HepG2 (cell line): ENCODE results near the gene VARS1. TPM values are rescaled to one million over a fixed set of nuclear protein-coding genes. Genes with fewer than 3 reads are reported as not detected.

Source experiments
- DMAP1 ChIP-seq: IDR thresholded peaks from 2 replicates; pipeline ENCODE4 v1.6.1; 2016
- ESRRA ChIP-seq: sonication (generic); formaldehyde crosslinking; IDR thresholded peaks from 2 replicates; pipeline ENCODE4 v1.5.1; 2020; ENCODE audit warnings: mild to moderate bottlenecking, low read depth, missing genetic modification reagents
- ETV5 ChIP-seq: IDR thresholded peaks from 2 replicates; pipeline ENCODE4 v1.6.1; 2018; ENCODE audit warnings: missing biosample characterization, missing genetic modification reagents, inconsistent platforms, borderline replicate concordance
- HMGA1 ChIP-seq: sonication (generic); formaldehyde crosslinking; conservative IDR thresholded peaks from 2 replicates; pipeline ENCODE4 v1.4.0; 2020; ENCODE audit warnings: missing genetic modification reagents
- HNF4A ChIP-seq: sonication (generic); formaldehyde crosslinking; IDR thresholded peaks from 2 replicates; pipeline ENCODE4 v1.4.0; 2020; ENCODE audit warnings: missing genetic modification reagents
- HOXA9 ChIP-seq: sonication (generic); formaldehyde crosslinking; IDR thresholded peaks from 2 replicates; pipeline ENCODE4 v1.8.1; 2022; ENCODE audit warnings: missing genetic modification reagents, mild to moderate bottlenecking, moderate library complexity, borderline replicate concordance
- MXD4 ChIP-seq: IDR thresholded peaks from 2 replicates; pipeline ENCODE4 v1.6.1; 2016; ENCODE audit warnings: mild to moderate bottlenecking, missing biosample characterization, missing genetic modification reagents
- RAD51 ChIP-seq: fragments of 450-650 bp; IDR thresholded peaks from 2 replicates; pipeline ENCODE4 v1.6.1; 2016; ENCODE audit warnings: borderline replicate concordance
- SMAD9 ChIP-seq: sonication (generic); formaldehyde crosslinking; IDR thresholded peaks from 2 replicates; pipeline ENCODE4 v1.5.1; 2020; ENCODE audit warnings: mild to moderate bottlenecking, missing genetic modification reagents
- SRSF9 ChIP-seq: fragments of 200-400 bp; formaldehyde crosslinking; IDR thresholded peaks from 2 replicates; pipeline ENCODE4 v1.6.1; 2018; ENCODE audit warnings: borderline replicate concordance, mild to moderate bottlenecking, low read depth, low read length; ENCODE audit not compliant: insufficient read depth, poor library complexity, severe bottlenecking
- TCF7 ChIP-seq: sonication (generic); IDR thresholded peaks from 2 replicates; pipeline ENCODE4 v1.6.1; 2016; ENCODE audit warnings: antibody characterized with exemption, low read depth
- TSC22D2 ChIP-seq: sonication (generic); formaldehyde crosslinking; IDR thresholded peaks from 2 replicates; pipeline ENCODE4 v1.5.1; 2020; ENCODE audit warnings: missing genetic modification reagents, mild to moderate bottlenecking, borderline replicate concordance
- ZFP36L1 ChIP-seq: sonication (generic); formaldehyde crosslinking; IDR thresholded peaks from 2 replicates; pipeline ENCODE4 v1.8.0; 2022; ENCODE audit warnings: mild to moderate bottlenecking, missing genetic modification reagents, moderate library complexity
- ZFP90 ChIP-seq: sonication (generic); formaldehyde crosslinking; IDR thresholded peaks from 2 replicates; pipeline ENCODE4 v1.8.0; 2022; ENCODE audit warnings: missing genetic modification reagents, mild to moderate bottlenecking, inconsistent platforms, borderline replicate concordance
- ZNF235 ChIP-seq: sonication (generic); formaldehyde crosslinking; IDR thresholded peaks from 2 replicates; pipeline ENCODE4 v1.8.1; 2023; ENCODE audit warnings: mild to moderate bottlenecking, missing genetic modification reagents, borderline replicate concordance
- ZNF24 ChIP-seq: fragments of 450-650 bp; IDR thresholded peaks from 2 replicates; pipeline ENCODE4 v1.6.1; 2017; ENCODE audit warnings: antibody characterized with exemption, mild to moderate bottlenecking
- ZNF251 ChIP-seq: sonication (generic); formaldehyde crosslinking; IDR thresholded peaks from 2 replicates; pipeline ENCODE4 v1.9.0; 2021; ENCODE audit warnings: mild to moderate bottlenecking, missing genetic modification reagents
- ZNF660 ChIP-seq: sonication (generic); formaldehyde crosslinking; IDR thresholded peaks from 2 replicates; pipeline ENCODE4 v1.5.1; 2020; ENCODE audit warnings: mild to moderate bottlenecking, low read depth, missing genetic modification reagents, borderline replicate concordance
- ZNF879 ChIP-seq: sonication (generic); formaldehyde crosslinking; IDR thresholded peaks from 2 replicates; pipeline ENCODE4 v1.8.1; 2023; ENCODE audit warnings: missing genetic modification reagents
- polyA plus RNA-seq, 8 experiments: library from polyadenylated mRNA; depleted of rRNA in 3 of 8; stranded (reverse) in 7 of 8; unstranded in 1 of 8; fragments of >200 nt; fragmentation: Illumina TruSeq in 4 of 8; extraction: Trizol in 4 of 8; gene quantifications; 2 replicates each; pipeline versions ENCODE4 v1.2.1 to v1.2.3, GENCODE V29; 2011 to 2016; ENCODE audit warnings: low read depth in 4 of 8, missing spikeins in 1 of 8, mixed read lengths in 1 of 8; ENCODE audit not compliant: insufficient read depth in 1 of 8
- total RNA-seq, 5 experiments: library from RNA; depleted of rRNA; stranded (reverse); fragments of >200 nt; fragmentation: Illumina TruSeq; extraction: Trizol; gene quantifications; 2 replicates each; pipeline ENCODE4 v1.2.3, GENCODE V29; 2016; ENCODE audit warnings: low read depth in 1 of 5
- TF ChIP-seq, protein P1 (sequence below): sonication (generic); formaldehyde crosslinking; IDR thresholded peaks from 2 replicates; pipeline ENCODE4 v1.4.0; 2020; ENCODE audit warnings: mild to moderate bottlenecking, missing genetic modification reagents
- TF ChIP-seq, protein P2 (sequence below): sonication (generic); formaldehyde crosslinking; IDR thresholded peaks from 2 replicates; pipeline ENCODE4 v1.5.0; 2020; ENCODE audit warnings: missing genetic modification reagents
- TF ChIP-seq, protein P3 (sequence below): sonication (generic); formaldehyde crosslinking; IDR thresholded peaks from 2 replicates; pipeline ENCODE4 v1.5.0; 2020; ENCODE audit warnings: missing genetic modification reagents, mild to moderate bottlenecking, borderline replicate concordance
- TF ChIP-seq, protein P4 (sequence below): sonication (generic); formaldehyde crosslinking; IDR thresholded peaks from 2 replicates; pipeline ENCODE4 v1.8.0; 2022; ENCODE audit warnings: mild to moderate bottlenecking, missing genetic modification reagents
- TF ChIP-seq, protein P5 (sequence below): sonication (generic); formaldehyde crosslinking; IDR thresholded peaks from 2 replicates; pipeline ENCODE4 v1.4.0; 2020; ENCODE audit warnings: low read depth, mild to moderate bottlenecking, missing genetic modification reagents

The VARS1 gene
- total and polyA plus RNA-seq, 2 of the 13 experiments (the other 11 are each of a cell fraction or from before 2014, with no cell fraction given) = 14.7 to 56.1 TPM

DNA sequence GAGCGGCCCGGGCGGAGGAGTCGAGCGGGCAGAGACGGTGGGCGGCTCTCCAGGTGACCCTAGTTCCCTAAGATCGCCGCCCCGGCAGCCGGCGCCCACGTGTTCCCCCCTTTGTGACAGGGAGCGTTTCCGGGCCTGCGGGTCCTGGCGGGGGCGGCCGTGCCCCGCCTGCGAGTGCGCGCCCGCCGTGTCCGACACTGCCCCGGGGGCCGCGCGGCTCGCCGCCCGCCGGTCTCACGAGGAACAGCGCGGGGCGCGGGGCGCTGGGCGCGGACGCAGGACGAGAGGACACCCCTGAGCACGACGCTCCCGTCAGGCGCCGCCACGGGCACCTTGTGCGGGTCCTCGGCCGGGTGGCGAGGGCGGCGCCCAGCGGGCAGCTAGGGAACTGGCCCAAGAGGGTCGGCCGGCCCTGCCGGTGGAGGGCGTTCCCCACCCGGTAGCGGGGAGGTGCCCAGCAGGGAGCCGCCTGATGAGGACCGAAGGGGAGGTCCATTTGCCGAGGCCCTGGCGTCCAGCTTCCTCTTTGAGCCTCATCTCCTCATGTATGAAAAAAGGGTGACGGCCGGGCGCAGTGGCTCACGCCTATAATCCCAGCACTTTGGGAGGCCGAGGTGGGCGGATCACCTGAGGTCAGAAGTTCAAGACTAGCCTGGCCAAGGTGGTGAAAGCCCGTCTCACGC, at the start of gene VARS1 (continued):
- TF ChIP-seq, protein P1, sequence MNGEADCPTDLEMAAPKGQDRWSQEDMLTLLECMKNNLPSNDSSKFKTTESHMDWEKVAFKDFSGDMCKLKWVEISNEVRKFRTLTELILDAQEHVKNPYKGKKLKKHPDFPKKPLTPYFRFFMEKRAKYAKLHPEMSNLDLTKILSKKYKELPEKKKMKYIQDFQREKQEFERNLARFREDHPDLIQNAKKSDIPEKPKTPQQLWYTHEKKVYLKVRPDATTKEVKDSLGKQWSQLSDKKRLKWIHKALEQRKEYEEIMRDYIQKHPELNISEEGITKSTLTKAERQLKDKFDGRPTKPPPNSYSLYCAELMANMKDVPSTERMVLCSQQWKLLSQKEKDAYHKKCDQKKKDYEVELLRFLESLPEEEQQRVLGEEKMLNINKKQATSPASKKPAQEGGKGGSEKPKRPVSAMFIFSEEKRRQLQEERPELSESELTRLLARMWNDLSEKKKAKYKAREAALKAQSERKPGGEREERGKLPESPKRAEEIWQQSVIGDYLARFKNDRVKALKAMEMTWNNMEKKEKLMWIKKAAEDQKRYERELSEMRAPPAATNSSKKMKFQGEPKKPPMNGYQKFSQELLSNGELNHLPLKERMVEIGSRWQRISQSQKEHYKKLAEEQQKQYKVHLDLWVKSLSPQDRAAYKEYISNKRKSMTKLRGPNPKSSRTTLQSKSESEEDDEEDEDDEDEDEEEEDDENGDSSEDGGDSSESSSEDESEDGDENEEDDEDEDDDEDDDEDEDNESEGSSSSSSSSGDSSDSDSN (CRISPR knock-in tag) = peak; percentile 85
- TF ChIP-seq SRSF9 (no peak), TSC22D2 (CRISPR knock-in tag) (no peak), MXD4 (CRISPR knock-in tag) (peak; percentile 100), HOXA9 (CRISPR knock-in tag) (0 out of 2 replicates have a peak, but pooled peaks have one; percentile 7), TCF7 (no peak), ZNF235 (no peak), ZFP36L1 (CRISPR knock-in tag) (peak; percentile 80; the same call in 1 of the 2 replicates), ZNF24 (no peak), ZNF251 (CRISPR knock-in tag) (no peak), ZFP90 (CRISPR knock-in tag) (peak; percentile 61), ETV5 (CRISPR knock-in tag) (peak; percentile 7), SMAD9 (no peak), ZNF879 (CRISPR knock-in tag) (no peak), RAD51 (no peak), ESRRA (CRISPR knock-in tag) (peak; percentile 59; the same call in 1 of the 2 replicates), DMAP1 (CRISPR knock-in tag) (peak; percentile 96), ZNF660 (CRISPR knock-in tag) (no peak), HNF4A (CRISPR knock-in tag) (no peak; the same call in 1 of the 2 replicates), HMGA1 (no peak)
- TF ChIP-seq, protein P2, sequence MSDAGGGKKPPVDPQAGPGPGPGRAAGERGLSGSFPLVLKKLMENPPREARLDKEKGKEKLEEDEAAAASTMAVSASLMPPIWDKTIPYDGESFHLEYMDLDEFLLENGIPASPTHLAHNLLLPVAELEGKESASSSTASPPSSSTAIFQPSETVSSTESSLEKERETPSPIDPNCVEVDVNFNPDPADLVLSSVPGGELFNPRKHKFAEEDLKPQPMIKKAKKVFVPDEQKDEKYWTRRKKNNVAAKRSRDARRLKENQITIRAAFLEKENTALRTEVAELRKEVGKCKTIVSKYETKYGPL (CRISPR knock-in tag) = no peak; the same call in none of the 2 replicates
- TF ChIP-seq, protein P3, sequence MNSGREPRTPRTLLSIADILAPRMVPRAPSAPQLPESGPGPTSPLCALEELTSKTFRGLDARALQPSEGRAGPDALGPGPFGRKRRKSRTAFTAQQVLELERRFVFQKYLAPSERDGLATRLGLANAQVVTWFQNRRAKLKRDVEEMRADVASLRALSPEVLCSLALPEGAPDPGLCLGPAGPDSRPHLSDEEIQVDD = peak; percentile 8; the same call in 1 of the 2 replicates
- TF ChIP-seq, protein P4, sequence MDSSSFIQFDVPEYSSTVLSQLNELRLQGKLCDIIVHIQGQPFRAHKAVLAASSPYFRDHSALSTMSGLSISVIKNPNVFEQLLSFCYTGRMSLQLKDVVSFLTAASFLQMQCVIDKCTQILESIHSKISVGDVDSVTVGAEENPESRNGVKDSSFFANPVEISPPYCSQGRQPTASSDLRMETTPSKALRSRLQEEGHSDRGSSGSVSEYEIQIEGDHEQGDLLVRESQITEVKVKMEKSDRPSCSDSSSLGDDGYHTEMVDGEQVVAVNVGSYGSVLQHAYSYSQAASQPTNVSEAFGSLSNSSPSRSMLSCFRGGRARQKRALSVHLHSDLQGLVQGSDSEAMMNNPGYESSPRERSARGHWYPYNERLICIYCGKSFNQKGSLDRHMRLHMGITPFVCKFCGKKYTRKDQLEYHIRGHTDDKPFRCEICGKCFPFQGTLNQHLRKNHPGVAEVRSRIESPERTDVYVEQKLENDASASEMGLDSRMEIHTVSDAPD = 0 out of 2 replicates have a peak, but pooled peaks have one; percentile 14
- TF ChIP-seq, protein P5, sequence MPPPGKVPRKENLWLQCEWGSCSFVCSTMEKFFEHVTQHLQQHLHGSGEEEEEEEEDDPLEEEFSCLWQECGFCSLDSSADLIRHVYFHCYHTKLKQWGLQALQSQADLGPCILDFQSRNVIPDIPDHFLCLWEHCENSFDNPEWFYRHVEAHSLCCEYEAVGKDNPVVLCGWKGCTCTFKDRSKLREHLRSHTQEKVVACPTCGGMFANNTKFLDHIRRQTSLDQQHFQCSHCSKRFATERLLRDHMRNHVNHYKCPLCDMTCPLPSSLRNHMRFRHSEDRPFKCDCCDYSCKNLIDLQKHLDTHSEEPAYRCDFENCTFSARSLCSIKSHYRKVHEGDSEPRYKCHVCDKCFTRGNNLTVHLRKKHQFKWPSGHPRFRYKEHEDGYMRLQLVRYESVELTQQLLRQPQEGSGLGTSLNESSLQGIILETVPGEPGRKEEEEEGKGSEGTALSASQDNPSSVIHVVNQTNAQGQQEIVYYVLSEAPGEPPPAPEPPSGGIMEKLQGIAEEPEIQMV = peak; percentile 87
